ENCODE results near the gene ISCA1.

Gene ISCA1

DNA sequence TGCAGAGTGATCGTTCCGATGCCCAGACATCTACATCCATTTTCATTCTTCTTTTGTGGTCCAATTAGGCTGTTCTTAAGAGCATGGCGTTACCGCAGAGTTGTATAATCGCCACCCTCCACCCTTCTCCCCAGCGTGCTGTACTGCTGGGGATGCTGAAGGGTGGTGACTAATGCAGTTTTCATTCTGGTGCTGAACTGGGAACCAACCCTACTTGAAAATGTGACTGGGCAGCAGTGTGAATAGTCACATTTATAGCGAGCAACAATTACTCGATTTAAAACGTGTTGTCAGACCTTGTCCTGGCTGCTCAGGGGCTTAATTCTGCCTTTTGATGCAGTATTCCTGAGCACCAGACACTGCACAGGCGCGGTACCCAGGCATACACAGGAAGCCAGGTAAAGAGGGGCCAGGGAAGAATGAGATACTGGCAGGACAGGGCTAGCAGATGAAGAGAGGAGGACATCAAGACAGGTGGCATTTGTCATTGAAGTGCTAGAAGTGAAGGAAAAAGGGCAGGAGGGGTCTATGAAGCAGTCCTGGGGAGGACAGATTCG lies 719 bp upstream of the ISCA1 start:
- DNase-seq, result no peak

DNA sequence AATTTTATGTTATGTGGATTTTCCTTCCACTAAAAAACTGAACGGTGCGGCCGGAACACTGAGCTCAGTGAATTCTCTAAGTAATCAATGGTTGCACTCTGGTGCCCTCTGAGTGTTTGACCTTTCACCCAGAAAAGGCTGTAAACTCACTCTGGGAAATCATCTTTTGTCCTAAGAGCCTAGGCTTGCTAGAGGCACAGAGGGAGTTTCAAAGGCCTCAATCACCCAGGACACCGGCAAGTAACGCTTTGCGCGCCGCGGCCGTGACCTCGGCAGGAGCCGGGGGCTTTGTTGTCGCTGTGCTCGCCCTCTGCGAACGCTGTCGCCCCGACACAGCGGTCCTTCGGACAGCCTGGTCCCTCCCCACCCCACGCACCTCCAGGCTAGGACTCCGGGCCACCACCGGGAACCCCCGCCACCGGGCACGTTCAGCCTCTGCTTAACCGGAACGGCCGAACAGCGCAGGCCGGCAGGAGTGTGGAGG lies 703 bp downstream of the ISCA1 start:
- peak; percentile 20 for DNase-seq

DNA sequence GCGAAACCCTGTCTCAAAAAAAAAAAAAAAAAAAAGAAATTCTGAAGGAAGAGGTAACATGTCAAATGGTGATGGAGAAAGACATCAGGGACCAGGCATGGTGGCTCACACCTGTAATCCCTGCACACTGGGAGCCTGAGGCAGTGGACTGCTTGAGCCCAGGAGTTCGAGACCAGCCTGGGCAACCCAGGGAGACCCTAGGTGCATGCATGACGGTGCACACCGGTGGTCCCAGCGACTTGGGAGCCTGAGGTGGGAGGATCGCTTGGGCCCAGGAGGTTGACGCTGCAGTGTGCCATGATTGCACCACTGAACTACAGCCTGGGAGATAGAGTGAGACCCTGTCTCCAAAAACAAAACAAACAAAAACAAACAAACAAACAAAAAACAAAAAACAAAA lies 1.8 kb downstream of the ISCA1 start:
- DNase-seq, result no peak

DNA sequence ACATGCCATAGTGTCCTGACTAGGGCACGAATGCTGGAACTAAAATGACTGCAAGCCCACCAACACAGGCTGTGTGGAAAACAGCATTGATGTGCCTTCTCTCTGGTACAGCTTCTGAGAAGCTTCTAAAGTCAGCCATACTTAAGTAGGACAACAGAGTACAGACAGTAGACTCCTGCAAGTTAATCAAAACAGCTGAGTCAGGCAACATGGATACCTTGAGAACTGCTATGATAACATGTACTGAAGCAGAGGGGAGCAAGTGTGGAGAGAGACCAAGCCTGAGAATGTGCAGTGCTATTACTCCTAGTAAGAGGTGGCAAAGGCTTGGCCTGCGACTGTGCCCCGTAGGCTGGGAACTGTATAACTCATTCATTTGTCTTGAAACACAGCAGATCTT lies 2.5 kb downstream of the ISCA1 start:
- DNase-seq, result no peak

DNA sequence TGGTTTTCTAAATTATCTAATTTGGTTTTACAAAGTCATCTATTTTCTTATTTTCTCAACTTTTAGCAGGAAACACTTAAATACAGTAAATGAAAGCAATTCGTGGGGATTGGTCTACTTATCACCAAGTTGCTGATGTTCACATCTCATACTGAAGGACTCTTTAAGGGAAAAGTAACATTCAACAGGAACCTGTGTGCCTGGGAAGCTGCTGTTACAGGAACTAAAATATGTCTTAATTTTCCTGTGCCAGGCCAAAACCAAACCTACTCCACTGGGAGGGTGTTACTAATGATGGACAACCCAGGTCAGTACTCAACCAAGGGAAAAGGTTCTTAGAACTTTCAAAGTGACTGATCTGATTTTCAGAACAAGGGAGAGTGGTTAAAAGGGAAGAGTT lies 5.3 kb downstream of the ISCA1 start:
- DNase-seq, result no peak

DNA sequence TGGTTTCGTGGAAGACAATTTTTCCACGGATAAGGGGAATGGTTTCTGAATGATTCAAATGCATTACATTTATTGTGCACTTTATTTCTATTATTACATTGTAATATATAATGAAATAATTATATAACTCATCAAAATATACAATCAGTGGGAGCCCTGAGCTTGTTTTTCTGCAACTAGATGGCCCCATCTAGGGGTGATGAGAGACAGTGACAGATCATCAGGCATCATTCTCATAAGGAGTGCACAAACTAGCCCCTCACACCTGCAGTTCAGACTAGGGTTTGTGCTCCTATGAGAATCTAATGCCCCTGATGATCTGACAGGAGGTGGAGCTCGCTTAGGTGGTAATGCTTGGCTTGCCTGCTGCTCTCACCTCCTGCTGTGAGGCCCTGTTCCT lies 6.4 kb downstream of the ISCA1 start:
- peak; percentile 0 for DNase-seq

DNA sequence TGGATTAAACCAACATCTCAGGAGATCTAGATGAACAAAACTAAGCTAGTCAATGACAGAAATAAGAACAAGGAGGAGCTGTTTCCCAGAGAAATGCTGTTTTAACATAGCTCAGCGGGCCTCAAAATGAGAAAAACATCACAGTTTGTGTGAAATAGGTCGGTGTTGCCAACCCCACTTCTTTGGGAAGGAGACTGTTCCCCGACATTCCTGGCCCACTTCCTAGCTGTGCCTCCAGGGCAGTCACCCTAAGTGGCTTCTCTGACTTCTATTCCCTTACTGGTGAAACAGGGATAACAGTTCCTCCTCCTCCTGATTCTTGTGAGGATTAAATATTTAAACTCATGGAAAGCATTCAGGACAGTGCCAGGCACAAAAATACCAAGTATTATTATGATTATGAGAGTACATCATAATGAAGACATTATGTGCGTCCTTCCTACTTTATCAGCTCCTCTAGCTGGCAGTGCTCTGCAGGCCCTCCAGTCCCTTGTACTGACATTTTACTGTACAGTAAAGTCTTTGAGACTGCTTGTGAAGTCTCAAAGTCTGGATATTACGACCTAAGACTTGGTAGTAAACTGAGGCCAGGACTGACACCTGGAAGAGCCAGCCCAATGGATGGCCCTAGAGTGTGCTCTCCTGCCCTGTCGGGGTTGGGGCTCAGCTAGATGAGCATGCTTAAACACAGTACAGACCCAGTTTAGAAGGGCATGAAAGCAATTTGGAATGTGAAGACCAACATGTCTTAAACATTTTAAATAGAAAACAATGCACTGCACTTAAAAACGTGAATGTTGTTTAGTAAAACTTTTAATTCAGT lies 7.3 kb downstream of the ISCA1 start:
- no peak for DNase-seq

DNA sequence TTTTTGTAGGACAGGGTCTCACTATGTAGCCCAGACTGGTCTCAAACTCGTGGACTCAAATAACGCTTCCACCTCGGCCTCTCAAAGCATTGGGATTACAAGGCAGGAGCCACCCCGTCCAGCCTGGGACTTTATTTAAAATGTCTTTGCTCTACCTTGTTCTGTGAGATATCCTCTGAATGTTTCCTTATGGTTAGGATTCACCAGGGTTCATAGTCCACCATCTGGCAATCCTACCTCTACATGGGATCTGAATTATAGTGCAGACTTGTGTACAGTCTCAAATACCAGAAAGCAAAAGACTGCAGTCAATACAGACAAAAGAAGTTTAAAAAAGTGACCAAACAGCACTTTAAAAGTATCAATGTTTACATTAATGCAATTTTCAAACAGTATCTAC lies 10.1 kb downstream of the ISCA1 start:
- no peak for DNase-seq

DNA sequence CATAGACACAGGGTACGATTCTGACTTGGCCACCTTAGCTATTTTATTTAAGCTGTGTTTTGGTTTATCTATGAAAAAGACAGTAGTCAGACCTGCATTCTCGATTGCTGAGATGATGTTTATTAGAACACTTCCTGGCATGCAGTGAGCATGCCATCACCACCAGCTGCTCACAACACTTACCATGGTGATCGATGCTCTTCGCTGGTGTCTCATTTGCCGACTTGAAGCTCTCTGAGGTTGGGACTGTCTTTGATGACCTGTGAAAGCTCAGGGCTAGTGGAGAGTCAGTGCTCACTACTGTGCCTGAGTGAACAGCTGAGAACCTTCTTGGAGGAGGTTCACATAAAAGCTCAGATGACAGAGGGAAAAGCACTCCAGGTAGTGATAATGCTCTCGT lies 18.5 kb downstream of the ISCA1 start:
- DNase-seq, result no peak

DNA sequence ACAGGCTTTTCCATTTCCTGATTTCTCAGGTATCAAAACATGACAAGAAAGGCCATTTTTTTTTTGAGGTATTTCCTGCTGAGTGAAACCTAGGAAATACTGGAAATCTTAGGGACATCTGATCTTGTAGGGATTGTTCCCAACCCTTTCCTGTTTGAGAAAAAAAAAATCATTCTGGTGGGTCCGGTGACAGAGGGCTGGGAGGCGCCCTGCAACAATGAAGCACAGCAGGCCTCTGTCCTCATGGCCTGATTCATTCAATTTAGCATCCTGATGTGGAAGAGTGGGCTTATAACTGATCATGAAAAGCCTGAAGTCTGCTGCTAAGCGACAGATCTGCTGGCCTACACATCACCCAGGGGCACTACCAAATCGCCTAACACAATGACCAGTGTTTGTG lies 19.8 kb downstream of the ISCA1 start:
- DNase-seq, result no peak

DNA sequence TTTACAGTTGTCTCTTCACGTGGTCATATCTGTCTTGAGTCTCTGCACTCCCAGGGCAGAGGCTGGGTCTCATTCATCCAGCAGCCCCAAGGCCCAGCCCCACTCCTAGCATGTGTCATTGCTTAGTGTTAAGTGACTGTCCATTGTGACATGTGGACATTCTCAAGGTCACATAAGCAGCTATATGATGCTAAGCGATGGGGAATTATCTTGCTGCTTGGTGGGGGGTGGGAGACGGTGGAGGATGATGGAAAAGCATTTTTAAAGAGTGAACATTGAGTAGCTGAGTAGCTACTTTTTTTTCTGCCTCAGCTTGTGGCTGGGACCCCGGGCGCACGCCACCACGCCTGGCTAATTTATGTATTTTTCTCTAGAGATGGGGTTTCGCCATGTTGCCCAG lies 22.8 kb downstream of the ISCA1 start, which contains the start of gene C9orf153:
Gene C9orf153 (minus strand): TSS at position 101 of the 400 bp plus-strand sequence. CDS start 30,054 bp downstream, outside the sequence.
- DNase-seq, result no peak

DNA sequence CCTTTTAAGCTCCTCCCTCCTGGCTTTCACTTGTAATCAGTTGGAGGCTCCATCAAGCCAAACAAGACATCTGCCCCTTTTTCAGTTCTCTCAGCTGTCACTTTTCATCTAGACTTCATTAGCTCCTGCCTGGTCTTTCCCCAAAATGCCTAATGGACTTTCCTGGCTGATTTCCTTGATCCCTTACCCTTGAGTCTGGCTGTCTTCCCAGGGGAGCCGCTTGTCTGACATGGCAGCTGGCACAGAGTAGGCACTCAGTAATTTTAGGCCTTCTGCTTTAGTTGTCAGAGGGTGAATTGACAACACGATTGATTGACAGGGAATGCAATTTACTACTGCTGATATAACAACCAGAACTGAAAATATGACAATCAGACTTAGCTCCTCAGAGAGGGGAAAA lies 24.9 kb downstream of the ISCA1 start:
- peak; percentile 64 for DNase-seq

DNA sequence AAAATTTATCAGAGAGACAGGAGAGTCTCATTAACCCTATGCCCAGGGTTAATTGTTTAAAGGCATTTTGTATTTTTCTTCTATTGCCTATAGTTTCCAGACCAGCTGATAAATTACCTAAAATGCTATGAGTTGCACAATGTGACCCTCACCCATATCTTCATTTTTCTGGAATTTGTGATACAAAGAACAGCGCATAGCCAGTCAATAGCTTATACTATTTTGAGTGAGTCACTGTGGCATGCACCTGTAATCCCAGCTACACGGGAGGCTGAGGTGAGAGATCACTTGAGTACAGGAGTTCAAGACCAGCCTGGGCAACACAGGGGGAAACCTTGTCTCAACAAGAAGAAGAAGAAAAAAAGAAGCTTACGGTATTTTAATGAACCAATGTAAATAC lies 25.7 kb downstream of the ISCA1 start:
- no peak for DNase-seq

DNA sequence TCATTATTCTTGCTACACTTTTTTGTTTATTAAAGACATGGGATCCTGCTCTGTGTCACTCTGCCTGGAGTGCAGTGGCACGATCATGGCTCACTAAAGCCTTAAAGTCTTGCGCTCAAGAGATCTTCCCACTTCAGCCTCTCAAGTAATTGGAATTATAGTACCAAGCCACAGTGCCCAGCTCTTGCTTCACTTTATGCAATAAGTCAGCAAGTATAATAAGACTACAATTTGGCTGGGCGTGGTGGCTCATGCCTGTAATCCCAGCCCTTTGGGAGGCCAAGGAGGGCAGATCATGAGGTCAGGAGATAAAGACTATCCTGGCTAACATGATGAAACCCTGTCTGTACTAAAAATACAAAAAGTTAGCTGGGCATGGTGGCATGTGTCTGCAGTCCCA lies 28.8 kb downstream of the ISCA1 start:
- no peak for DNase-seq

DNA sequence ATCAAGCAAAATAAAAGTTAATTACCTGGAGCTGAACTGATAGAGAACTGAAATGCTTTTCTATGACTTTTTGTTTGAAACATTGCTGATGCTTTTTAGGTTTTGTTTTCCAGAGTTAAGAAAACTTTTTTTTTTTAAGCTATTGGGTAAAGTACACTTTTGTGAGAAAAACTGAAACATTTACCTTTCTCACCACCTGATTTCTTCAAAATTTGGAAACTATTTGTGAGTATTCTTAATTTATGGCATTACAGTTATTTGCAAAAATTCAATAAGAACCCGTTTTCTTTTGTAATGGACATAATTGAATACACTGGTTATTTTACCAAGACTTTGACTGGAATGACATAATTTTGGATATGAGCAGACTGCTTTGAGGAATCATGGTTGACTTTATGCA lies 29.5 kb downstream of the ISCA1 start:
- DNase-seq, result no peak

DNA sequence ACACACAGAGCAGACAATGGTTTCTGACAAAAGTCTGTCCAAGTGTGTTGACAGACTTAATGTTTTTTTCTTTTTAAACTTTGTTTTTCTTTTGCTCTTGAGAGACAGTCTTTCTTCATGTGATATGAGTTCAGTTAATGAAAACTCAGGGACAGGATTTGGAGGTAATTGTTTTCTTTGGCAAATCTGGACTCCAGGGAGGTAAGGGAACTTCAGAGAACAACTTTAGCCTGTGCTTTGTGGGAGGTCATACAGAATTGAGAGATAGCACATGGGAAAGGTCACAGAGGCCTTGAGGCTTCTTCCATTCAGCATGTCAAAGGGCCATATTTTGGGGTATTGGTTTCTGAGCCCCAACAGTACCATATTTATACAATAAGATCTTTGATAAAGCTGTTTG lies 32.2 kb downstream of the ISCA1 start:
- DNase-seq, result no peak

DNA sequence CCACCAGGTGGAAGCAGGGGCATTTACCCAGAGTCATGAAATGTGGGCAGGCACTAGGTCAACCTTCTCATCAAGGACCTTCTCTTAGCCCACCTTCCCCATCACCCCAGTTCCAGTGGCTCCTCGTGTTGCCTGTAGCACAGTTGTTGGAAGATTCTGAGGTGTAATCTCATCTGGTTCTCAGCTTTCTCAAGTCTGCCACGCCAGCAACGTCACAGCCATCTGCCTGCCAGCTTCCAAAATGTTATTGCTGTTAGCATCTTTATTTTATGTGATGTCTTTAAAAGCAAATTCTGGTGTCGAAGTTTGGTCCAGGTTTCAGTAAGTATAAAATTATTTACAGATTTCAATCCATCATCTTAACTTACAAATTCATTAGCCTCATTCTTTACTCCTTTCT lies 33.6 kb downstream of the ISCA1 start:
- no peak for DNase-seq

DNA sequence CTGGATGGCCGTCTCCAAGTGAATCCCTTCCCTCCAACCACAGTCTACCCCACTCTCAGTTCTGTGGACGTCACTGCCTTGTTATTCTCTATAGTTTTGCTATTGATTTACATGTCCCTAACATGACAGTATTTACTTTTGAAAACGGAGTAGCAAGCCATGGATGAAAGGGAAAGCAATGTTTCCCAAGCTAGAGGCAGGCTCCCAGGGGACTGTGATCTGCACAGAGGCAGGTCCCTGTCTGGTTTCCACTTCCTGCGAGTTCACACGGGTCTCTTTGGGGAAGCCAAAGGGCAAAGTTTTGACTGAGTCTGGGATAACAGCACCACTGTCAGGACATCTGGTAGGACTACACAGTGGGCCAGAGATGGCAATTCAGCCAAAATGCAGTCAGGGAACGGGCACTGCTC lies 35.6 kb downstream of the ISCA1 start:
- DNase-seq, result no peak

DNA sequence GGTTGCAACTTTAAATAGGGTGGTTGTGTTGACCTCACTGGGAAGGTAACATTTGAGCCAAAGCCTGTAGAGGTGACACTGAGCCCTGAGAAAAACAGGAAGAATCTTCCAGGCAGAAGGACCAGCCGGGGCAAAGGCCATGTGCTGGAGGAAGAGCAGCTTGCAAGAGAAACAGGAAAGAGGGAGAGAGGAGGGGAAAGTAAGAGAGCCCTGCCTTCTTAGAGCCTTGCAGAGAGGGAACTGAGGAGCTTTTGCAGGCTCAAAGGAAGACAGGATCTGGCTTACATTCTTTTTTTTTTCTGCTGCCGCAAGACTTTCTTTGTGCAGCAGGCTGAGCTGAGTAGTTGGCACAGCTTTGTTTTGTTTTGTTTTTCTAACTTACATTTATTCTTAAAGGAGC lies 40.3 kb downstream of the ISCA1 start:
- DNase-seq, result no peak

DNA sequence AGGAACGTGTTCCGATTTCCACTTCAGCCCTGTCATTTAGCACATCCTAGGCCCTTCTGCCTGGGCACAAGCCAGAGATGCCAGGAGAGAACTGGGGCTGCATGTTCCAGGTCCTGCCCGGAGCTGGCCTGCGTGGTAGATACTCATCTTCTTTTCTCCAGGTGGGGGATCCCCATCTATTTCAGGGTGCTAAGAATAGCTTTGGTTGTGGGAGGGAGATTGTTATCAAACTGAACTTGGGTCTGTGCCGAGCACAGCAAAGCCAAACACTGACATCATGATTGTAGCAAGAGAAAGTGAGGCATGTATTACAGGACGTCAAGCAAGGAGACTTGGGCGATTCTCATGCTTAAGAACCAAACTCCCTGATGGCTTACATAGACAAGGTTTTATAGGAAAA lies 41.1 kb downstream of the ISCA1 start:
- DNase-seq, result no peak

DNA sequence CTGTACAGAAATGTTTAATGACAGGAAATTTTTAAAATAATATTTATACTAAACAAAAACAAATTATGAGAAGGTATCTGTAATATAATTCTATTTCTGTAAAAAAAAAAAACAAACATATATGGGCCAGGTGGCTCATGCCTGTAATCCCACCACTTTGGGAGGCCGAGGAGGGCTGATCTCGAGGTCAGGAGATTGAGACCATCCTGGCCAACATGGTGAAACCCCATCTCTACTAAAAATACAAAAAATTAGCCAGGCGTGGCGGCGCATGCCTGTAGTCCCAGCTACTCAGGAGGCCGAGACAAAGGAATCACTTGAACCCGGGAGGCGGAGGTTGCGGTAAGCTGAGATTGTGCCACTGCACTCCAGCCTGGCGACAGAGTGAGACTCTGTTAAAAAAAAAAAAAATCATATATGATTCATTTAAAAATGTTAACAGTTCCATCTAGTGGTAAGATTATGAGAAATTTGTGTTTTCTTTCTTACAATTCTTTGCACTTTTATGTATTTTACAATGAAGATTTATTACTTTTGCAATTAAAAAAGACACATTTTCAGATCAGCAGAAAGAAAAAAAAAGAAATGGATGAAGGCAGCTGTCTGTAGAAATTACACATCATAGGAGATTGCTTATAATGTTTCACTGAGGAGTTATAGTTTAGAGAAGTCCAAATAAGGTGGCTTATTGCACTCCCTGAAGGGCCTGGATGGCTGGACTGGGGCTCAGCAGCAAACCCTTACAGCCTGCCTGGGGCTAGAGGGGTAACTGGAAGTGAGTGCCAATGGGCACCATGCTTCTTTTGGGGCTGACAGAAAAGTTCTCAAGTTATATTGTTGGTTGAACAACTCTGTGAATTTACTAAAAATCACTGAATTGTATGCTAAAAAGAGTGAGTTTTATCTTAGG lies 43.2 kb downstream of the ISCA1 start:
- DNase-seq, result no peak

DNA sequence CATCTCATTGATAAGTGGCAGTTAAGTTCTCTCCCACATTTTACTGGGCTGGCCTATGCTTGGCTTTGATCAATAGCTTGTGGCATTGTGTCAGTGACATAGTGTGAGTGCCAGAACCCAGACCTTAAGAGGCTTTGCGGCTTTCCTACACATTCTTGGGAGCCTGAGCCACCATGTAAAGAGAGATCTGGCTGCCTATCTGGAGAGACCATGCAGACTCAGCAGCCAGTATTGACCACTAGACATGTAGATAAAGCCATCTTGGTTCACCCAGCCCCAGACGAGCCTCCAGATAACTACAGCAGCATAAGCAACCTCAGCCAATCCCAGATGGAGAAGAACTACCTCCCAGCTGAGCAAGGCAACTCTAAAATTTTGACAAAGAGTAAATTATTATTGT lies 51.5 kb downstream of the ISCA1 start:
- no peak for DNase-seq

DNA sequence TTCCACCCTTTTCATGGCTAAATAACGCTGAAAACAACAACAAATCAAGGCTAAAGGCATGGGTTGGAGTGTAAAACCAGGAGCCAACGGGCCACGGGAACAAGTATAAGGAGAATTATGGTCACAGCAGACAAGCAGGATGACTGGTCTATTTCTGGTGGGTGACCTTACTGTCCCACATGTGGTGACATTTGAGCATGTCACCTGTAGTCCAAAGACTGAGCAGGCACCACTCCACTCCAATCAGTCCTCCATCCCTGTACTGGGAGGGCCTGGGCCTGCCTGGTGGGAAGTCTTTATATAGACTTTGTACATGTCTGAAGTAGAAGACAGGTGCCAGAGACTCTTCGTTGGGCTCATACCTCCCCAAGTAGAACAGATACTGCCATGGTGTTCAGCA lies 59.7 kb downstream of the ISCA1 start:
- DNase-seq, result no peak

DNA sequence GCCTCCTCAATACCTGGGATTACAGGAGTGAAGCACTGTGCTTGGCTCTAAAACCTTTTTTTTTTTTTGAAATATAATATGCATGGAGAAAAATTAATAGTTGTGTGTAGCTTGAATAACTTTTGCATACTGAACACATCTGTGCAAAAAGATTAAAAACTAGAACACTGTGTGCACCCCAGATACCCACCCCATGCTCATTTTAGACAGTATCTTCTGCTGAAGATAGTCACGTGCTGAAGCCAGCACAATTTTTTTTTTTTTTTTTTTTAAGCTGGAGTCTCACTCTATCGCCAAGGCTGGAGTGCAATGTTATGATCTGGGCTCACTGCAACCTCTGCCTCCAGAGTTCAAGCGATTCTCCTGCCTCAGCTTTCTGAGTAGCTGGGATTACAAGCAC lies 62.7 kb downstream of the ISCA1 start:
- no peak for DNase-seq

Data from NCI-H1694 treated with DMSO at 0.1 percent for 48 hours (cell line).